HepG2 (cell line): Measurements from ENCODE around the gene GCNT4. TPM values are rescaled to one million over a fixed set of nuclear protein-coding genes. Genes with fewer than 3 reads are reported as not detected.

Experiments
- ATAC-seq: fragments of 200-7000 bp; cut with Tn5 transposase; 3 replicates; pipeline ENCODE4 v1.9.1; 2020; ENCODE audit warnings: mild to moderate bottlenecking, moderate library complexity
- BruUV-seq: library from RNA; stranded (reverse); fragments of 400-500 nt; replicated peaks from 2 replicates; lab custom pipeline; 2021; lab: Mats Ljungman, UMichigan
- CTCF ChIA-PET: fragments of 300-600 bp; formaldehyde crosslinking; extraction: SDS; loops from one replicate; lab custom pipeline; 2021; ENCODE audit warnings: low total read pairs, inconsistent platforms, low intra/inter-chr PET ratio; lab: Yijun Ruan, JAX
- POLR2A ChIA-PET: fragments of 350-600 bp; sonication (Branson Sonifier 250); formaldehyde crosslinking; loops from one replicate; lab custom pipeline; 2020; ENCODE audit warnings: antibody characterized with exemption, inconsistent platforms; lab: Yijun Ruan, JAX
- DNase-seq: peaks from one replicate; pipeline ENCODE4 v3.0.0-alpha.2; 2015; ENCODE audit warnings: low spot score
- FAIRE-seq: peaks from 3 replicates; lab custom pipeline; 2011; peaks lifted over from hg19 to GRCh38; lab: Jason Lieb, UNC
- H2AFZ ChIP-seq: one replicate; pipeline ENCODE4 v1.6.1; 2011; ENCODE audit warnings: low read length, inconsistent platforms
- H3K27ac ChIP-seq: fragments of 300-600 bp; 3 replicates; pipeline ENCODE4 v1.8.0; 2011; ENCODE audit warnings: mixed run types, mild to moderate bottlenecking, mixed read lengths, low read length, inconsistent platforms; ENCODE audit not compliant: insufficient read depth; ENCODE audit errors: extremely low read length
- H3K27me3 ChIP-seq, 2 experiments: fragments of 200-600 bp in 1 of 2; 2 replicates in 1 of 2; 3 replicates in 1 of 2; pipeline versions ENCODE4 v1.6.0 to v1.8.0; 2011; ENCODE audit warnings: low read length in 2 of 2, mild to moderate bottlenecking in 2 of 2, moderate library complexity in 2 of 2, inconsistent platforms in 1 of 2; ENCODE audit not compliant: insufficient read depth in 2 of 2, control insufficient read depth in 1 of 2
- H3K36me3 ChIP-seq, 2 experiments: fragments of 200-600 bp in 1 of 2; replicated peaks in 1 of 2; 2 replicates in 1 of 2; 3 replicates in 1 of 2; pipeline versions ENCODE4 v1.5.1 to v1.8.0; 2011; ENCODE audit warnings: low read length in 2 of 2, inconsistent platforms in 1 of 2; ENCODE audit not compliant: insufficient read depth in 2 of 2, control insufficient read depth in 1 of 2
- H3K4me1 ChIP-seq: 2 replicates; pipeline ENCODE4 v1.5.1; 2012; ENCODE audit warnings: low read length, inconsistent platforms; ENCODE audit not compliant: insufficient read depth
- H3K4me2 ChIP-seq: 2 replicates; pipeline ENCODE4 v1.6.0; 2011; ENCODE audit warnings: low read depth, low read length, inconsistent platforms
- H3K4me3 ChIP-seq, 3 experiments: fragments of 200-600 bp in 1 of 3; sonication (generic), shearing (Covaris generic) in 1 of 3; replicated peaks in 1 of 3; 2 replicates each; pipeline ENCODE4 v1.5.1; 2011 to 2016; ENCODE audit warnings: low read length in 3 of 3, inconsistent platforms in 2 of 3, low read depth in 2 of 3, mild to moderate bottlenecking in 2 of 3, control low read depth in 1 of 3, mixed read lengths in 1 of 3; ENCODE audit not compliant: insufficient read depth in 1 of 3
- H3K79me2 ChIP-seq: one replicate; pipeline ENCODE4 v1.6.1; 2011; ENCODE audit warnings: low read length, inconsistent platforms; ENCODE audit not compliant: insufficient read depth
- H3K9ac ChIP-seq: 2 replicates; pipeline ENCODE4 v1.6.0; 2011; ENCODE audit warnings: mild to moderate bottlenecking, low read depth, low read length, inconsistent platforms; ENCODE audit not compliant: insufficient read depth
- H3K9me3 ChIP-seq: 2 replicates; pipeline ENCODE4 v1.5.1; 2012; ENCODE audit warnings: mild to moderate bottlenecking, low read length
- H4K20me1 ChIP-seq: 2 replicates; pipeline ENCODE4 v1.6.0; 2011; ENCODE audit warnings: inconsistent platforms, mild to moderate bottlenecking, low read length, moderate library complexity; ENCODE audit not compliant: insufficient read depth
- DZIP1 ChIP-seq: sonication (generic); formaldehyde crosslinking; IDR thresholded peaks from 2 replicates; pipeline ENCODE4 v1.5.0; 2020; ENCODE audit warnings: mild to moderate bottlenecking, missing genetic modification reagents
- GMEB2 ChIP-seq: IDR thresholded peaks from 2 replicates; pipeline ENCODE4 v1.6.1; 2016; ENCODE audit warnings: missing biosample characterization, missing genetic modification reagents, low read depth
- MLLT10 ChIP-seq: sonication (generic); formaldehyde crosslinking; IDR thresholded peaks from 2 replicates; pipeline ENCODE4 v1.4.0; 2020; ENCODE audit warnings: missing genetic modification reagents
- NRL ChIP-seq: sonication (generic); formaldehyde crosslinking; IDR thresholded peaks from 2 replicates; pipeline ENCODE4 v1.5.0; 2020; ENCODE audit warnings: missing genetic modification reagents, mild to moderate bottlenecking, moderate library complexity, borderline replicate concordance
- RAD51 ChIP-seq: fragments of 450-650 bp; IDR thresholded peaks from 2 replicates; pipeline ENCODE4 v1.6.1; 2016; ENCODE audit warnings: borderline replicate concordance
- TOPORS ChIP-seq: sonication (generic); formaldehyde crosslinking; IDR thresholded peaks from 2 replicates; pipeline ENCODE4 v1.8.0; 2023; ENCODE audit warnings: mild to moderate bottlenecking, missing genetic modification reagents
- ZNF34 ChIP-seq: sonication (generic); formaldehyde crosslinking; IDR thresholded peaks from 2 replicates; pipeline ENCODE4 v1.4.0; 2020; ENCODE audit warnings: mild to moderate bottlenecking, missing genetic modification reagents, borderline replicate concordance
- ZNF543 ChIP-seq: sonication (generic); formaldehyde crosslinking; IDR thresholded peaks from 2 replicates; pipeline ENCODE4 v1.4.0; 2020; ENCODE audit warnings: mild to moderate bottlenecking, missing genetic modification reagents
- WGBS: methylation state at CpG from one replicate; pipeline ENCODE4 v1.1.6; 2017; ENCODE audit warnings: low lambda C conversion rate; 5-methylcytosine and 5-hydroxymethylcytosine counted together
- in situ Hi-C: cut with HindIII; loops from 2 replicates; pipeline ENCODE4 v1.10.0; 2017; ENCODE audit warnings: low pct_unique_long_range_greater_than_20kb; ENCODE audit not compliant: extremely low pct_ligation_motif_present
- intact Hi-C: fragments of 100-400 bp; cut with micrococcal nuclease; formaldehyde crosslinking; loops from one replicate; pipeline ENCODE4 v1.10.0; 2022; ENCODE audit not compliant: unreplicated experiment
- polyA plus RNA-seq, 8 experiments: library from polyadenylated mRNA; depleted of rRNA in 3 of 8; stranded (reverse) in 7 of 8; unstranded in 1 of 8; fragments of >200 nt; fragmentation: Illumina TruSeq in 4 of 8; extraction: Trizol in 4 of 8; gene quantifications; 2 replicates each; pipeline versions ENCODE4 v1.2.1 to v1.2.3, GENCODE V29; 2011 to 2016; ENCODE audit warnings: low read depth in 4 of 8, missing spikeins in 1 of 8, mixed read lengths in 1 of 8; ENCODE audit not compliant: insufficient read depth in 1 of 8
- total RNA-seq, 5 experiments: library from RNA; depleted of rRNA; stranded (reverse); fragments of >200 nt; fragmentation: Illumina TruSeq; extraction: Trizol; gene quantifications; 2 replicates each; pipeline ENCODE4 v1.2.3, GENCODE V29; 2016; ENCODE audit warnings: low read depth in 1 of 5
- TF ChIP-seq, protein P1 (sequence below): sonication (generic); formaldehyde crosslinking; IDR thresholded peaks from 2 replicates; pipeline ENCODE4 v1.9.0; 2022; ENCODE audit warnings: missing genetic modification reagents, mild to moderate bottlenecking, borderline replicate concordance

GCNT4 gene
- total and polyA plus RNA-seq, 2 of the 13 experiments (the other 11 are each of a cell fraction or from before 2014, with no cell fraction given) = 0.22 to 0.38 TPM

DNA sequence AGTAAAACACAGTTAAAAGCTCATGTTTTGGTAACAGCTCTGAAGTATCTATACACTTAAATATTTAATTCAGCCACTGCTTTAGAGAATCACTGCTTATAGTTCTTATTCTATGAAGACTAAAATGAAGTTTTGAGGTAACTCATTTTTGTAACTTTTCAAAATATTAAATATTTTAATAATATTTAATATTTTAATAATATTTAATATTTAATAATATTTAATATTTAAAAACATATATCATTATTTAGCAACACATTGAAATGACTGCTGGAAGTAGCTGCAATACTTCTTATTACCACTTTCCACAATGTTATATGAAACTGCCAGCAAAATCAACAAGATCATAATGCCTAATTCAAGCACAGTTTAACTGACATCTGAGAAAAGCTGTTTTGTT is 18.7 kb upstream of the GCNT4 start (continued):
- no peak for TF ChIP-seq TOPORS (CRISPR knock-in tag)

GRCh38 chr5:75067434-75067833 is 15.1 kb upstream of the GCNT4 start:
- H3K27ac ChIP-seq = no peak overlapping the region
- in situ Hi-C loops (no loop called here), intact Hi-C loops (no loop called here)
- FAIRE-seq (no peak), DNase-seq (no peak), ATAC-seq (no peak)
- H3K9ac ChIP-seq = no peak overlapping the region
- BruUV-seq = no TSS peak
- ChIA-PET CTCF (no interaction called here), POLR2A (no interaction called here)
- WGBS = 49% methylated on average over 3 of the region's 3 CpGs
- H3K4me1 ChIP-seq = no peaks in the 10 kb centered on the region
- no peak for TF ChIP-seq GMEB2 (CRISPR knock-in tag)
- no peak for TF ChIP-seq ZNF34 (CRISPR knock-in tag)
- TF ChIP-seq, protein P1, sequence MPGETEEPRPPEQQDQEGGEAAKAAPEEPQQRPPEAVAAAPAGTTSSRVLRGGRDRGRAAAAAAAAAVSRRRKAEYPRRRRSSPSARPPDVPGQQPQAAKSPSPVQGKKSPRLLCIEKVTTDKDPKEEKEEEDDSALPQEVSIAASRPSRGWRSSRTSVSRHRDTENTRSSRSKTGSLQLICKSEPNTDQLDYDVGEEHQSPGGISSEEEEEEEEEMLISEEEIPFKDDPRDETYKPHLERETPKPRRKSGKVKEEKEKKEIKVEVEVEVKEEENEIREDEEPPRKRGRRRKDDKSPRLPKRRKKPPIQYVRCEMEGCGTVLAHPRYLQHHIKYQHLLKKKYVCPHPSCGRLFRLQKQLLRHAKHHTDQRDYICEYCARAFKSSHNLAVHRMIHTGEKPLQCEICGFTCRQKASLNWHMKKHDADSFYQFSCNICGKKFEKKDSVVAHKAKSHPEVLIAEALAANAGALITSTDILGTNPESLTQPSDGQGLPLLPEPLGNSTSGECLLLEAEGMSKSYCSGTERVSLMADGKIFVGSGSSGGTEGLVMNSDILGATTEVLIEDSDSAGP (CRISPR knock-in tag) = no peak
- TF ChIP-seq DZIP1 (CRISPR knock-in tag) = no peak
- no peak for TF ChIP-seq NRL (CRISPR knock-in tag)
- no peak for TF ChIP-seq ZNF543
- TF ChIP-seq MLLT10 = no peak
- peak; percentile 59; the same call in 1 of the 2 replicates for TF ChIP-seq RAD51
- H4K20me1 ChIP-seq = no peaks in the 10 kb centered on the region
- no peak overlapping the region for H3K4me3 ChIP-seq
- H3K36me3 ChIP-seq = no peaks in the 10 kb centered on the region
- no peak overlapping the region for H2AFZ ChIP-seq
- no peak overlapping the region for H3K4me2 ChIP-seq
- no peaks in the 10 kb centered on the region for H3K9me3 ChIP-seq
- no peaks in the 10 kb centered on the region for H3K79me2 ChIP-seq
- no peaks in the 10 kb centered on the region; a peak in 1 of 5 replicates for H3K27me3 ChIP-seq
